ENCODE results near the gene RTN4R.

The RTN4R gene

GRCh38 chr22:20230777-20231420 lies 37.2 kb downstream of the RTN4R start:
- in situ Hi-C loops (cut with HindIII; ENCODE audit: low sequenced_read_pairs): no loop called here
- no peak for DNase-seq (ENCODE audit: low read depth, low spot score)
- no peak overlapping the region for H3K4me3 ChIP-seq (ENCODE audit: low read depth, low read length)
- TF ChIP-seq, protein P1, sequence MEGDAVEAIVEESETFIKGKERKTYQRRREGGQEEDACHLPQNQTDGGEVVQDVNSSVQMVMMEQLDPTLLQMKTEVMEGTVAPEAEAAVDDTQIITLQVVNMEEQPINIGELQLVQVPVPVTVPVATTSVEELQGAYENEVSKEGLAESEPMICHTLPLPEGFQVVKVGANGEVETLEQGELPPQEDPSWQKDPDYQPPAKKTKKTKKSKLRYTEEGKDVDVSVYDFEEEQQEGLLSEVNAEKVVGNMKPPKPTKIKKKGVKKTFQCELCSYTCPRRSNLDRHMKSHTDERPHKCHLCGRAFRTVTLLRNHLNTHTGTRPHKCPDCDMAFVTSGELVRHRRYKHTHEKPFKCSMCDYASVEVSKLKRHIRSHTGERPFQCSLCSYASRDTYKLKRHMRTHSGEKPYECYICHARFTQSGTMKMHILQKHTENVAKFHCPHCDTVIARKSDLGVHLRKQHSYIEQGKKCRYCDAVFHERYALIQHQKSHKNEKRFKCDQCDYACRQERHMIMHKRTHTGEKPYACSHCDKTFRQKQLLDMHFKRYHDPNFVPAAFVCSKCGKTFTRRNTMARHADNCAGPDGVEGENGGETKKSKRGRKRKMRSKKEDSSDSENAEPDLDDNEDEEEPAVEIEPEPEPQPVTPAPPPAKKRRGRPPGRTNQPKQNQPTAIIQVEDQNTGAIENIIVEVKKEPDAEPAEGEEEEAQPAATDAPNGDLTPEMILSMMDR (IDR thresholded peaks at IDR 0.05; ENCODE audit: low read depth, low read length): no peak

GRCh38 chr22:20229916-20230775 lies 38.0 kb downstream of the RTN4R start:
- TF ChIP-seq, protein P1 (IDR thresholded peaks at IDR 0.05; ENCODE audit: low read depth, low read length): no peak
- DNase-seq (ENCODE audit: low read depth, low spot score): no peak
- in situ Hi-C loops (cut with HindIII; ENCODE audit: low sequenced_read_pairs): no loop called here
- H3K4me3 ChIP-seq (ENCODE audit: low read depth, low read length): no peak overlapping the region

DNA sequence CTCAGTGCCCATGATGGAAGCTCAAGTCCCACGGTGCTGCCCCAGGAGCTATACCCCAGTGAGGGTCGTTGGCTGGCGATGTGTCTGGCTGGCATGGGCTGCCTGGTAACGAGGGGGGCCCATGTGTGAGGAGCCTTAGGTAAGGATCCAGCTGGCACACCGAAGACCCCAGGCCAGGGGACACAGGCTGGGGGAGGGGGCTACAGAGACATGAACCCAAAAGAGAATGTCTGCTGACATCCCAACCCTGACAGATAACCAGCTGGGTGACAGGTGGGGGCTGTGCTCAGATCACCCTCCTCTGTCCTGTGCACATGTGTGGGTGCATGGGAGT lies 39.2 kb downstream of the RTN4R start:
- TF ChIP-seq, protein P1 (IDR thresholded peaks at IDR 0.05; ENCODE audit: low read depth, low read length): no peak
- in situ Hi-C loops (cut with HindIII; ENCODE audit: low sequenced_read_pairs): no loop called here
- no peak for DNase-seq (ENCODE audit: low read depth, low spot score)

DNA sequence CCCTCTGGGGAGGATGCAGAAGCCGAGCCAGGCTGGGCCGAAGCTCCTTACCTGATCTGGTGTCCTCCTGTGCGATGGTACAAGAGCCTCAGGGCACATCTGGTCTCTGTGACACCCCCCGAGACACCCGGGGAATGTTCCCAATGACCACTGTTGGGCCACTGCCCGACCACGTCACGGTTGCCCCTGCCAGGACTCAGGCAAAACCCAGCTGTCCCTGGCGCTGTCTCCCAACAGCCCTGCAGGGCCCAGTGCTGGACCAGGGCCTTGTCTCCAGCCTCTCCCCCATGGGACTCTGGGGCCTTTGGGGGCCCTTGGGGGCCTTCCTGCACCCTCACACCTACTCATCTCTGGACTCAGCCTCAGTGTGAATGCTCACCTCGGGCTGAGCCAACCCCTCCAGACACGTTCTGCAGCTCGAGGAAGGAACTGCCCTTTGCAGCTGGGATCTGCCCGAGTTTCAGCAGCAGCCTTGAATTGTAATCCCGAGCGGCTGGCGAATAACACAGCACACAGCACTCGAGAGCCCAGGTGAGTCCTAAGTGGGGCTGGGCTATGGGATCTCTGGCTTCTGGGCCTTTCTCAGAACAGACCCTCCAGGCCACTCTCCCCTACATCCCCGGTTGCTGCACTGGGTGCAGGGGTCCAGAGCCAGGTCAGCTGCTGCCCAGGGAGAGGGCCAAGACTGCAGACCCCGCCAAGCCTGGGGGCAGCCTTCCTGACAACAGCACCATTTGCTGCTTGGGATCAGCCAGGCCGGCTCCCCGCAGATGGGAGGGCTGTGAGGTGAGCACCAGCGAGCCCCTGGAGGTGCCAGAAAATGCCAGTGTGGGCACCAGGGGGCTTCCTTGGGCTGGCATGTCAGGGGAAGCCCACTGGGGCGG lies 39.8 kb downstream of the RTN4R start:
- TF ChIP-seq, protein P1 (IDR thresholded peaks at IDR 0.05; ENCODE audit: low read depth, low read length): no peak
- DNase-seq (ENCODE audit: low read depth, low spot score): no peak
- in situ Hi-C loops (cut with HindIII; ENCODE audit: low sequenced_read_pairs): no loop called here
- H3K4me3 ChIP-seq (ENCODE audit: low read depth, low read length): no peak overlapping the region

More for the DNA sequence above, 39.2 kb downstream of the RTN4R start:
- H3K4me3 ChIP-seq (ENCODE audit: low read depth, low read length): no peak overlapping the region

DNA sequence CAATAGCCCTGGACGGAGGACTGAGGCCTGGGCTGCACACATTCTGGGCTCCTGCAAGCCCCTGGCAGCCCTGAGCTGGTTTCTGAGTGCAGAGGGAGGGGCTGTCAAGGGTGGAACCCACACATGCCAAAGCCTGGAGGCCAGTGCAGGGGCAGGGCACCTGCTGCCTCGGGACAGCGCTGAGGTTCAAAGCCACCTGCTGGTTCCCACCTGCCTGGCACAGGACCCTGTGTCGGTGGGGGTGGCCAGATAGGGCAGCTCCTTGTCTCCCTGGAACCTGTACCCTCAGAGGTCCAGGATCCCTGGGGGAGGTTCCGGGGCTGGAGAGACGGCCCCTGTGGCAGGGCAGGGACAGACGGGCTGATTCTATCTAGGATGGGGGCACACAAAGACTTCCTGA lies 40.8 kb downstream of the RTN4R start:
- H3K4me3 ChIP-seq (ENCODE audit: low read depth, low read length): no peak overlapping the region
- in situ Hi-C loops (cut with HindIII; ENCODE audit: low sequenced_read_pairs): no loop called here
- DNase-seq (ENCODE audit: low read depth, low spot score): no peak
- TF ChIP-seq, protein P1 (IDR thresholded peaks at IDR 0.05; ENCODE audit: low read depth, low read length): no peak

- in situ Hi-C loops (cut with HindIII; ENCODE audit: low sequenced_read_pairs): no loop called here
- no peak overlapping the region for H3K4me3 ChIP-seq (ENCODE audit: low read depth, low read length)
- TF ChIP-seq, protein P1 (IDR thresholded peaks at IDR 0.05; ENCODE audit: low read depth, low read length): no peak
- DNase-seq (ENCODE audit: low read depth, low spot score): no peak
Measured at GRCh38 chr22:20226760-20227350, 41.3 kb downstream of the RTN4R start.
